KG1 (cell line): ENCODE data around the gene FER.
"Not testable (repeated sequence)": the region's sequence is repeated elsewhere in the genome, so short reads cannot be mapped to it uniquely, and the experiment has no call there.

Source experiments
- DNase-seq: peaks from one replicate; lab custom pipeline; 2025; lab: John Stamatoyannopoulos, UW

FER gene

GRCh38 chr5:109035436-109035835 lies 287.7 kb downstream of the FER start:
- no peak for DNase-seq

- no peak for DNase-seq
These were observed 290.6 kb downstream of the FER start for GRCh38 chr5:109038209-109038840.

DNA sequence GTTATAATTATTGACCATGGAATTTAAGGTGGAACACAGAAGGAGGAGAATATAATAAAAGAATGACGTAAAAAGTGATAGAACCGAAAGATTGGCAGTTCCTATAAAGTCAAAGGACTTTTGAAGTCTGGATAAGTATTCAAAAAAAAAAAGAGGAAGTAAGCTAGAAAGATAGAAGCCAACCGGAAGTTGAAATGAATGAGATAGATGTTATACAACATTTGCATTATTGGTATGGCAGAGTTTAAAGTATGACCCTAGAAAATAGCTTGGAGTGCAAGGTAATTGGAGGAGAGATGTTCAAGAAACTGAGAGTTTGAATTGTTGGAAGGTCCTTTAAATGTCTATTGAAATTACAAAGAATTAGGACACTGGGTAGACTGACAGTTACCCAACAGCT lies 293.6 kb downstream of the FER start:
- DNase-seq: no peak

GRCh38 chr5:109045710-109046109 lies 298.0 kb downstream of the FER start:
- no peak for DNase-seq

DNA sequence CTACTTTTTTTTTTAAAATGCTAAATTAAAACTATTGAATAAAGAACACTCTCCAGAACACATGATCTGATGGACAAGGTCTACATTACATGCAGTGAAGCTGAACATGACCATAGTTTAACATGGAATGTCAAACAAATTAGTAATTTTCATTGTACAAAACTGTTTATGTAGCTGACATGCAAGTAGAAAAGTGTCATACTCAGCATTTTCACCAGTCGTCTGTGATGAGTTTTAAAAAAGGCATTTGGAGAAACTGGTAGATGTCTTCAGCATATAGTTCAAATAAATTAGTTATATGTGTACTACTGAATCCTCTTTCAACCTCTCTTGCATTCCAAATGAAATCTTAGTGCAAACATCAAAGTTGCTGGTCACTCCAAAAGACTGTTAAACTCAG lies 301.9 kb downstream of the FER start:
- DNase-seq: no peak

DNA sequence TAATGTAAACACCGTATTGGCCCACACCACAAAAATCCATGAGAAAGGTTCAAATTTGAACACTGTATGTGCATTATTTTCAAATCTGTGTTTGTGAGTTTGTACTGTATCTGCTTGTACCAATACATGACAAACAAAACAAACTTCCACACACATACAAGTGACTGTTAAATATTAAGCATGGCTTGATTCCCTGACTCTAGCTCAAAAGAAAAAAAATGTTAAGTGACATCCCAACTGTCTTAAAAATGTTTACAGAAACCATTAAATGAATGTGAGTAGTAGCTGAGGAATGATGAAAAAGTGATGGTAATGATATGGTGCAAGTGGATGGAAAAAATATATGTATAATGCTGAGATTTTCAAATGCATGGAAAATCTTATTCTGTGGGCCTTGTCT lies 302.6 kb downstream of the FER start:
- not testable (repeated sequence) for DNase-seq

- DNase-seq: not testable (repeated sequence)
These were observed 304.5 kb downstream of the FER start for GRCh38 chr5:109052216-109052615.

DNA sequence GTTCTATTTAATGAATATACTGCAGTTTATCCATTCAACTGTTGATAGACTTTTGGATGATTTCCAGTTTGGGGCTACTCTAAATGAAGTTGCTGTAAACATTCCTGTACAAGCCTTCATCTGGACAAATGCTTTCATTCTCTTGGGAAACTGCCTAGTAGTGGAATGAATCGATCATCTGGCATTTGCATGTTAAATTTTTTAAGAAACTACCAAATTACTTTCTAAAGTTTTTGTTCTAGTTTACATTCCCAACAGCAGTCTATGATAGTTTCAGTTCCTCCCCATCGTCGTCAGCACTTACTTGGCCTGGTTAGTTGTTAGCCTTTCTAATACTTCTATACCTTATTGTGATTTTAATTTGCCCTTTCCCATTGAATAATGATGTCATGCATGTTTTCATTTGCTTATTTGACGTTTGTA lies 306.3 kb downstream of the FER start:
- DNase-seq: no peak

DNA sequence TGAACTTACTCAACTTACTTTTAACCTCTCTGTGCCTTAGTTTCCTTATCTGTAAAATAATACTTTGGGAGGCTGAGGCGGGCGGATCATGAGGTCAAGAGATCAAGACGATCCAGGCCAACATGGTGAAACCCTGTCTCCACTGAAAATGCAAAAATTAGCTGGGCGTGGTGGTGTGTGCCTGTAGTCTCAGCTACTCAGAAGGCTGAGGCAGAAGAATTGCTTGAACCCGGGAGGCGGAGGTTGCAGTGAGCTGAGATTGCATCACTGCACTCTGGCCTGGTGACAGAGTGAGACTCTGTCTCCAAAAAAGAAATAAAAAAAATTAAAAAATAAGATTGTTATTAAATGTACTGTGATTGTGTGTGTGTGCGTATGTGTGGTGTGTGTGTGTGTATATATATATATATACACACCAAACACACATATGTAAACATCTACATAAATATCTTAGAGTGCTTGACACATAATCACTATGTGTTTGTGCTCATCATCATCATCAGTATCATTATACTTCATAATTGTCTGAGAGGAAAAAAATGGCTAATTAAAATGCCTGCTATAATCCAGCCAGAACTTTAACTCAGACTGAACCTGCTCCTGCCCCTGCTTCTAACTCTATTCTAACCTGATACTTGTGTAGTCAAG lies 312.8 kb downstream of the FER start:
- DNase-seq: no peak

DNA sequence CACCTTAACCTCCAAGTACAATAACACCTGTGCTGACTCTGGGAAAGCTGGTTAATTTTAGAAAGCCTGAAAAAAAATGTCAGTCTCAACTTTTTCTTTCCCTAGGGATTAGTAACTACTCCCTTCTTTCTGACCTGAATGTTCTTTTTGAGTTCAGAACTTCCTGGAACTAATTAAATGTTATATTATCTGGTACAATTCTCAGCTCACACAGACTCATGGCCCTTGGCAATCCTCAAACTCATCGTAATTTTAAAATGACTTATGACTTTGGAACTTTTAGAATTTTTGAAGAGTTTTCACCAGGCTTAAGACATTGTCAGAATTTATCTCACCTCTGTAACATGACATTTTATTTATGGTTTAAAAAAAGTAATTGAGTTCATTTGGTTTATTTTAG lies 315.0 kb downstream of the FER start:
- DNase-seq: no peak

DNA sequence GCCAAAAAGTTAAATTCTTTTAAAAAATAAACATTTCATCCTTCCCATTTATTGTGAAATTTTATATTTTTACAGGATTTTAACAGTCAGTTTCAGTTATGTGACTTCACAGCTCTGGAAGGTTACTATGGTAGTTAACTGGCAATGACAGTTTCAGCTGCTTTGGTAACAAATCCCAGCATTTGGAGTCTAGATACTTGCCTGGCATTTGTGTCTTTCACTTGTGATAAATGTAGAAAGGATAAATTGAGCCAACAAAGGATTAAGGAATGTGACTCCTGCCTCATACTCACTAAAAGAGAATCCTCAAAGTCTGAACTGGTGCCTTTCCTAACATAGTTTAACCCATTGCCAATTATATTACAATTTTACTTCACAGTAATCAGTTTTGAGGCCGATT lies 315.5 kb downstream of the FER start:
- no peak for DNase-seq

DNA sequence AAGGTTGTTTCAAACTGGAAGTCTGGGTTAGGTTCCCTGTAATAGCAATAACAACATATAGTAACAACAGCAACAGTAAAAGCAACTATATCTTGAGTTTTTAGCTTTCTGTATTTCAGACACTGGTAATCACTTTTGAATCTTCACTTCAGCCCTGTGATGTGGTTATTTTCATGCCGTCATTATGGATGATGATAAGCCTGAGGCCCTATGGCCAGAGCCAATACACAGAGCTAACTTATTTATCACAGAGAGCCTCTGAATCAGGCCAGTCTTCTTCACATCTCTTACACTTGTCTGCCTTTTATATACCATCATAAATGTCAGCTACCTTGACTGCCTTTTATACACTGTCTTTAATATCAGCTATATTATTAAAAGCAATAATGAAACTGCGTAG lies 329.0 kb downstream of the FER start:
- no peak for DNase-seq

GRCh38 chr5:109078448-109078847 lies 330.8 kb downstream of the FER start:
- no peak for DNase-seq

DNA sequence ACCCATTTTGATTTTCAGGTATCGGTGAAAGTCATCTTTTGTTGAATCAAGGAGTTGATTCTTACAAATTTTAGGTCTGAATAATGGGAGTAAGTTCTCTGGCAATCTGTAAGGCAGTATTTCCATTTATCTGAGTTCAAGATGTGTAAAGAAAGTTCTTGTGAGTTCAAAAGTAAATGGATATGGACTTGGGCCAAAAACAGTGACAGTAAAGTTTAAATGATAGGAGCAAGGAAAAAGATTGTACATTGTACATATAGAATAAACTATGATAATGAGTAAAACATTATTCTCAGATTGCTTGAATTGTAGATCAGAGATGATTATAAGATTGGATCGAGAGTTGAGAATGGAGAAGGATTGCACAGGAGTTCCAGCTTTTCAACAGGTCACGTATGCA lies 332.8 kb downstream of the FER start:
- DNase-seq: no peak

DNA sequence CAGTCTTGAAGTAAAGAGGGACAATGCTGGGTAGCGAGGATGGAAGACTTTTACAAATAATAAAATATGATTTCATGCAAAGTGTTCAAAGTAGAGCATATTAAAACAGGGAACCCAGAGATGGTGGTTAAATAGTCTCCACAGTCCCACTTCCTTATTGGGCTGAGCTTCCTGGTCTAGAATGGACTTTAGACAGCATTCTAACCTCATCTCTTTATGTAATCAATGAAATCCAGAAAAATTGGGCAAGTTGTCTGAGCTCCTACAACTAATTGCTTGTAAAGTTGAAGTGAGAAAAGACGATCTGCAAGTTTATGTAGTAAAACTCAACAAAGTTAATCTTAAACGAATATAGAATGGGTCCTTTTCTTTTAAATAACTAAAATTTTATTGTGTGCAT lies 333.2 kb downstream of the FER start:
- no peak for DNase-seq

- DNase-seq: no peak
These were observed 336.2 kb downstream of the FER start for GRCh38 chr5:109083937-109084336.

GRCh38 chr5:109089191-109089590 lies 341.5 kb downstream of the FER start:
- DNase-seq: no peak

DNA sequence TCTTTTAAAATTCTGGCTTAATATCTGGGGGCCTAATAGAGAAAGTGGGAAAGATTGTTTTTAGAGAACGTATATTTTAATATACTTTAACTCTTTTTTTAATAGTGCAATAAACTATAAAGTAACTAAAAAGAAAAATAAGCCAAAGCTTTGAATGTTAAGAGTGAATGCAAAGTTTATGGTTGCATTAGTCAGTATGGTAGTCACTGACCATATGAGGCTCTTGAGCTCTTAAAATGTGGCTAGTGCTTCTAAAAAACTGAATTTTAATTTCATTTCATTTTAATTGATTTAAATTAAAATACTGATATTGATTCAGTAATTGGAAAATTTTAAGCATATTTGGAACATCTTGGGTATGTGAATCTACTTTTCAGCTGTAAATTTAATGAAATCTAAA lies 351.4 kb downstream of the FER start:
- no peak for DNase-seq

DNA sequence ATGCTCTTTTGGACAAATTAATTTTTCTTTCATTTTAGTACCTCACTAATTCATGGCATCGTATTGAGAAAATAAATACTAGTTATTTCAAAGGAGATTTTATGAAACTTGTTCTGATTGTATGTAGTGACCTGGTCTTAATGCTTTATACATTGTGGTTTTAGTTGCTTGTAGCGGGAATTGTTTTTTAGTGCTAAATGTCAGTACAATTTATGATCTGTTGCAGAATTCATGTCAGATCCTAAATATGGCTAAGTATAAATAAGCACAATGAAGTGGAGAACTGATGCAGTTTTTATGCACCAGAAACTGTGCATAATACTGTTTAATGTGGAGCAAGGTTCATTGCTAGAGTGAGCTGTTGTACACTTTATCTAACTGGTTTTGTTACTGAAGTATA lies 353.3 kb downstream of the FER start:
- no peak for DNase-seq

GRCh38 chr5:109102096-109102690 lies 354.5 kb downstream of the FER start:
- DNase-seq: no peak

- no peak for DNase-seq
These were observed 358.1 kb downstream of the FER start for GRCh38 chr5:109105631-109106267.

DNA sequence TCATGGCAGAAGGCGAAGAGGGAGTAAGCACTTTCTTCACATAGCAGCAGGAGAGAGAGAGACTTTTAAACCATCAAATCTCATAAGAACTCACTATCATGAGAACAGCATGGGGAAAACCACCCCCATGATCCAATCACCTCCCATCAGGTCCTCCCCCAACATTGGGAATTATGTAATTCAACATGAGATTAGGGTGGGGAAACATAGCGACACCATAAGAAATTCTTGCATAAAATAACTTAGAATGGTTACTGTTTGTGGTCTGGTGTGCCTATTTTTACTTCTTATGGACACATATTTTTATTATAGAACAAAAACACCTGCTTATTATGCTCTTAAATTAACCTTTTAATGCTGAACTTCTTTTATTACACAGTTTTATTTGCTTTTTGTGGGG lies 364.0 kb downstream of the FER start:
- DNase-seq: no peak

DNA sequence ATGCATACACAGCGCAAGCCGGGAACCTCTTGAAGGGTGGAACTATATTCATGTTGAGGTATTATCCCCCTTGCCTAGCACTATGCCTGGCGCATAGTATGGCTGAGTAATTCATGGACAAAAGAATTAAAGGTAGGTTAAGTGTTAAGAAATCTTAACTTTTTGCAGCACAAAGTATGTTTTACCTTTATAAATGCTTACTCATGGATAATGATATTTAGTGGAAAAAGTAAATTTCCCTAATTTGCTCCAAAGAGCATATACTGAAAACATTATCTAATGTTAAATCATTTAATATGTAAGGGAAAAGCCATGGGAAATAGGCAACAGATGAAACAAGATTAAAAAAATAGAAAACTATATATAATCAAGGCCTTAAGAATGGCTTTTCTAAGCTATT lies 365.9 kb downstream of the FER start:
- no peak for DNase-seq
